ENCODE measurements around the gene CPNE8. TPM values are rescaled to one million over a fixed set of nuclear protein-coding genes. Genes with fewer than 3 reads are reported as not detected.

CPNE8 gene
- total RNA-seq, 4 donors from 2014 or later: 11.1 to 35.2 (median 16.7) TPM

- no peak for DNase-seq
- Histone ChIP-seq H3K36me3 (no peaks in the 10 kb centered on the region), H3K27me3 (no peaks in the 10 kb centered on the region), H3K4me3 (no peak overlapping the region), H3K9me3 (no peaks in the 10 kb centered on the region), H3K4me1 (no peaks in the 10 kb centered on the region), H3K27ac (no peak overlapping the region)
- TF ChIP-seq, protein P1, sequence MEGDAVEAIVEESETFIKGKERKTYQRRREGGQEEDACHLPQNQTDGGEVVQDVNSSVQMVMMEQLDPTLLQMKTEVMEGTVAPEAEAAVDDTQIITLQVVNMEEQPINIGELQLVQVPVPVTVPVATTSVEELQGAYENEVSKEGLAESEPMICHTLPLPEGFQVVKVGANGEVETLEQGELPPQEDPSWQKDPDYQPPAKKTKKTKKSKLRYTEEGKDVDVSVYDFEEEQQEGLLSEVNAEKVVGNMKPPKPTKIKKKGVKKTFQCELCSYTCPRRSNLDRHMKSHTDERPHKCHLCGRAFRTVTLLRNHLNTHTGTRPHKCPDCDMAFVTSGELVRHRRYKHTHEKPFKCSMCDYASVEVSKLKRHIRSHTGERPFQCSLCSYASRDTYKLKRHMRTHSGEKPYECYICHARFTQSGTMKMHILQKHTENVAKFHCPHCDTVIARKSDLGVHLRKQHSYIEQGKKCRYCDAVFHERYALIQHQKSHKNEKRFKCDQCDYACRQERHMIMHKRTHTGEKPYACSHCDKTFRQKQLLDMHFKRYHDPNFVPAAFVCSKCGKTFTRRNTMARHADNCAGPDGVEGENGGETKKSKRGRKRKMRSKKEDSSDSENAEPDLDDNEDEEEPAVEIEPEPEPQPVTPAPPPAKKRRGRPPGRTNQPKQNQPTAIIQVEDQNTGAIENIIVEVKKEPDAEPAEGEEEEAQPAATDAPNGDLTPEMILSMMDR (IDR thresholded peaks at IDR 0.05): no peak
- TF ChIP-seq POLR2A (IDR thresholded peaks at IDR 0.05): no peak
- intact Hi-C loops (cut with DNase I; ENCODE audit: low total_unique reads): no loop called here
These were observed 67.1 kb downstream of the CPNE8 start for GRCh38 chr12:38838056-38838850.

DNA sequence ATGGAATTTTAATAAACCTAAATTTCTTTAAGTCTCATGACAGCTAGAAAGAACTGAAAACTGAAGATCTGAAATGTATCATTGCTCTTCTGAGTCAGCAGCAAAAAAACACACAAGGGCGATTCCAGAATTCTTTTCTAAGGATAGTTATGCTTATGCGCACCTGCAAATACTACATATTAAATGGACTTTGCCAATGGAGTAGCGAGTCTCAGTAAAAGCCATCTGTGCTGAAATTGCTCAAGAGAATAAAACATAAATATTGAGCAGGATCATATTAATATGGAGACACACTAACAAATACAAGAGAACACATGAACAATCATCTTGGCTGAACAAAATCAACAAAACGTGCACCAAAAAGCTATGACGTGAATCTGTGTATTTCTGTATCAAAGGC is 73.7 kb downstream of the CPNE8 start:
- no peak overlapping the region for H3K4me3 ChIP-seq
- TF ChIP-seq POLR2A (IDR thresholded peaks at IDR 0.05): no peak
- TF ChIP-seq, protein P1 (IDR thresholded peaks at IDR 0.05): no peak
- H3K27ac ChIP-seq: no peak overlapping the region
- intact Hi-C loops (cut with DNase I; ENCODE audit: low total_unique reads): no loop called here
- H3K27me3 ChIP-seq: no peaks in the 10 kb centered on the region
- H3K9me3 ChIP-seq: no peaks in the 10 kb centered on the region
- H3K36me3 ChIP-seq: no peaks in the 10 kb centered on the region
- H3K4me1 ChIP-seq: no peaks in the 10 kb centered on the region
- DNase-seq: no peak

DNA sequence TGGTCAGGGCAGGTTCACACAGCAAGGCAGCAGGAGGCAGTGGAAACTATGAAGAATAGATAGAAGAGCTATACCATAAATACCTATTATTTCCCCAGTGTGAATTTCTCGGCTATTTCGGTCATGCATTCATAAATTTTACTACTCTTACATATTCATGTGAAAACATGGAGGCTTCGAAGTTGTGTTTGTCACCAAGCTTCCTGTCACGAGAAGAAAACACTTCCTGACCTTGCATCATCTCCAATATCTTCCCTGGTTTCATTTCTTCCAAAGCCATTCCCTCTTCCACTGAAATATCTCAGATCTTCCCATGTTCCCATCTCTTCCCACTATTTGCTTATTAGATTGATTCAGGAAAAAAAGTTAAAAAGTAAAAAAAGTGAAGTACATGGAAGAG is 80.4 kb downstream of the CPNE8 start:
- Histone ChIP-seq H3K27ac (no peak overlapping the region), H3K4me1 (no peaks in the 10 kb centered on the region), H3K36me3 (no peaks in the 10 kb centered on the region), H3K27me3 (no peaks in the 10 kb centered on the region), H3K9me3 (no peaks in the 10 kb centered on the region), H3K4me3 (no peak overlapping the region)
- no peak for DNase-seq
- TF ChIP-seq, protein P1 (IDR thresholded peaks at IDR 0.05): no peak
- TF ChIP-seq POLR2A (IDR thresholded peaks at IDR 0.05): no peak
- intact Hi-C loops (cut with DNase I; ENCODE audit: low total_unique reads): no loop called here

DNA sequence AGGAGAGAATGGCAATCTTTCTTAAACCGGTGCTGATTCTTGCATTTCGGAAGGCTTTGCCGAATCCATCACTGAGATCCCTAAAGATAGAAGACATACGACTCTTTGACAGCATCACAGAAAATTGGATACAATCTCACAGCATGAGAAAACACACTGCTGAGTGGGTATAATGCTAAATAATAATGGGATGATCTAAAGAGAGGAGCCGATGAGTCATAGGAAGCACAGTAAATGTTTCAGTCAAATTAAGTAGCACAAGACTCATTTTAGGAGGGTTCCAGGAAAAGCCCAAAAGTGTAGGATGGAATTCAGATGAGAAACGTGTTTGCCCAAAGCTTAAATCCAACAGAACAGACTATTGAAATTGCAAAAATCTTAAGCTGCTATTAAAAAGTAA is 81.7 kb downstream of the CPNE8 start:
- no peak overlapping the region for H3K27ac ChIP-seq
- no peak overlapping the region for H3K4me3 ChIP-seq
- intact Hi-C loops (cut with DNase I; ENCODE audit: low total_unique reads): no loop called here
- no peak for TF ChIP-seq POLR2A (IDR thresholded peaks at IDR 0.05)
- TF ChIP-seq, protein P1 (IDR thresholded peaks at IDR 0.05): no peak
- H3K9me3 ChIP-seq: no peaks in the 10 kb centered on the region
- no peaks in the 10 kb centered on the region for H3K36me3 ChIP-seq
- DNase-seq: no peak
- no peaks in the 10 kb centered on the region for H3K4me1 ChIP-seq
- H3K27me3 ChIP-seq: no peaks in the 10 kb centered on the region

GRCh38 chr12:38823314-38823713 is 82.1 kb downstream of the CPNE8 start:
- Histone ChIP-seq H3K9me3 (no peaks in the 10 kb centered on the region), H3K4me3 (no peak overlapping the region), H3K27me3 (no peaks in the 10 kb centered on the region), H3K36me3 (no peaks in the 10 kb centered on the region), H3K4me1 (no peaks in the 10 kb centered on the region), H3K27ac (no peak overlapping the region)
- no peak for DNase-seq
- intact Hi-C loops (cut with DNase I; ENCODE audit: low total_unique reads): no loop called here
- TF ChIP-seq, protein P1 (IDR thresholded peaks at IDR 0.05): no peak
- TF ChIP-seq POLR2A (IDR thresholded peaks at IDR 0.05): no peak
